Activated CD8-positive, alpha-beta memory T cell treated with anti-CD3 and anti-CD28 coated beads for 1 hour (primary cell): ENCODE results near the gene HLCS.

ENCODE experiments used
- DNase-seq, 2 donors: peaks; one replicate each; pipeline ENCODE4 v3.0.0-alpha.2; 2020; ENCODE audit warnings: low read depth in 1 of 2; ENCODE audit errors: extremely low read depth in 1 of 2

The HLCS gene

DNA sequence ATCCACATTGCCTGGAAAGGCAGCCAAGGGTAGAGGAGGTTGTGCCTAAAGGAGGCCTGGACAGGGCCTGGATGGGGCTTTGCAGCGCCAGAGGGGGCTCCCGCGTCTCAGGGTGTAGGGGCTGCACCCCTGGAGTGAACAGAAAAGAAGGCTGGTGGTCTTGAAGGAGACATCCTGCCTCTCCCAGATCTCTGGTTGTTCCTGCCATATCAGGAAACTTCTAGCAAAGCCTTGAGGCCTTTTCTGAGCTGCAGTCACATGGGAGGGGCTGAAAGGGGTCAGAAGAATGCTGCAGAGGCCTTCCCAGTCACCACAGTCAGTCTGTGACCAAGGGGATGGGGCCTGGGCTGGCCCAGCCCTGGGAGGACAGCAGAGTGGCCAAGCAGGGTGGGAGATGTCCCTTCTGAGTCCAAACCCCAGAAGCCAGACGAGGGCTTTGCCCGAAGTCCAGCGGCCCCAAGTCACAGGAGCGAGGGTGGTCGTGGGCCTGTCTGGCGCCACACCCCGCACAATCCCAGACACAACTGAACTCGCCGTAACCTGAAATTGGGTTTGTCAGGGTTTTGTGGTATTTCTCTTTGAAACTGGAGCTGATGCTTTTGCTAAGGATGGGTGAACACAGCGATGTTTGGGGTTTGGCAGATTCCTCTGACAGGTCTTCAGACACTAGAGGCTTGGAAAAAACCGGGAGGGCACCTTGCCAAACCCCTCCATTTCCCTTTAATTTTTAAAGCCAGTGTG, 237.9 kb downstream of the HLCS start:
- no peak for DNase-seq

DNA sequence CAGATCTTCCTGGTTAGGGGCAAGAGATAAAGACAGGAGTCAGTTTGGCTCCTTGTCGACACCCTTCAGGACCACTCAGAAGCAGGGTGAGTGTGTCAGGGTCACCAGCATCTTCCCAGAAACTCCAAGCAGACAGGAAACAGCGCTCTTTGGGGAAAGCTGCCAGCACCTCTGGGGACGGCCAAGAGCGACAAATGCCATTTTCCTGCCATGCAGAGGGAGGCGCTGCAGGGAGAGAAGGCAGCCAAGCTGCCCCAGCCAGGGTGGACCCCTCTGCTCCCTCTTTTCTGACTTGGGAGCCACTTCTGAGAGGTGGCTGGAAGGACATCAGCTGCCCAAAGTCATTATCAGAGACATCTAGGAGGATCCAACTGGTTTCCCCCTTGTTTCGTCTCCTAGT, 238.6 kb downstream of the HLCS start:
- no peak for DNase-seq

DNA sequence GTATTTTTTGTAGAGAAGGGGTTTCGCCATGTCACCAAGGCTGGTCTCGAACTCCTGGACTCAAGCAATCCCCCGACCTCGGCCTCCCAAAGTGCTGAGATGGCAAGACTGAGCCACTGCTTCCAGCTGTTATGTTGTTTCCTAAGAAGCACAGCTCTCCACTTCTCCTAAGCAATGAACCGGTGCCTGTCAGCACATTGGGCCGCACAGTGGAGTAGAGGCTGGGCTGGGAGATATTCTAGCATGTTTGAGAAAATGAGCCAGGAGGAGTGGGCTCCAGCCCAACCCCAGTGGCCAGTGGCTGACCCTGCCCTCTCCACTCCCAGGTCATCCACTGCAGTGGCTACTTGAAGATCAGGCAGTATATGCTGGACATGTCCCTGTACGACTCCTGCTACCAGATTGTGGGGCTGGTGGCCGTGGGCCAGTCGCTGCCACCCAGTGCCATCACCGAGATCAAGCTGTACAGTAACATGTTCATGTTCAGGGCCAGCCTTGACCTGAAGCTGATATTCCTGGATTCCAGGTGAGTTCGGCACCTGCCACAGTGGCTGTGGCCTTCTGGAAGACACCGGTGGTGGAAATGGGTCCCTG, 240.6 kb downstream of the HLCS start:
- no peak for DNase-seq

DNA sequence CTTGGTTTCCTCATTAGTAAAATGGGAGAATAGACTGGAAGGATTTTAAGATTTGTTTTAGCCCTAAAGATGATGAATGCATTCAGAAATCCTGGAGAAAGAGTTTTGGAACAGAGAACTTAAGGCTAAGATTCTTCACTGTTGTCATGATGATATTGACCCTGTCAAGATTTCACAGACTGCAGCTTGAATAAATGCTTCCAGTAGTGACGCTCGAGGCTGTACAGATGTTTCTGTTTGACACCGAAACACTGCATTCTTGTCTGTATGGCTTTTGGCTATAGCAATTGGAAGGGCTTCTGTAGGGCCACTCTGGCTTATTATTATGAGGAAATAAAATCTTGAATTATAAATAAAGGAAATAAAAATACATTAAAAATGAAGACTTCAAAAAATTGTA, 241.8 kb downstream of the HLCS start:
- DNase-seq: no peak

- DNase-seq: no peak
These were observed 243.0 kb downstream of the HLCS start for GRCh38 chr21:36723371-36723881.

- no peak for DNase-seq
These were observed 243.8 kb downstream of the HLCS start for GRCh38 chr21:36722370-36723368.

DNA sequence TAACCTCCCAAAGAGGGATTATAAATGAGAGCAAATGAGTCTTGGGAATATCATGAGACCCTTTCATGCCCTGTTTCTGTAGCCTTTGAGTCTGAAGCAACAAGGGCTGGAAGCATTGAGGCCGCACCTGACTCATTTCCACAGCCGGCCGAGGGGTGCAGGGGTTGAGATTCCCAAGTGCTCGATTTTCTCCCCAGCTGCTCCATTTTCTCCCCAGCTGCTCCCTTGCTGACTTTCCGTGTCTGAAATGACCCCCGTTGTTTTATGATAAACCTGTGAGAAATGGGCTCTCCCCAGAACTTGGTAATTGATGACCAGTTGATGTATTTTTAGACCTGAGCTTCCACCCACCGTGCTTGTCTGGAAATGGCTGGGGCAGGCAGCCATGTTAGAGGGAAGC, 244.7 kb downstream of the HLCS start:
- DNase-seq: no peak

DNA sequence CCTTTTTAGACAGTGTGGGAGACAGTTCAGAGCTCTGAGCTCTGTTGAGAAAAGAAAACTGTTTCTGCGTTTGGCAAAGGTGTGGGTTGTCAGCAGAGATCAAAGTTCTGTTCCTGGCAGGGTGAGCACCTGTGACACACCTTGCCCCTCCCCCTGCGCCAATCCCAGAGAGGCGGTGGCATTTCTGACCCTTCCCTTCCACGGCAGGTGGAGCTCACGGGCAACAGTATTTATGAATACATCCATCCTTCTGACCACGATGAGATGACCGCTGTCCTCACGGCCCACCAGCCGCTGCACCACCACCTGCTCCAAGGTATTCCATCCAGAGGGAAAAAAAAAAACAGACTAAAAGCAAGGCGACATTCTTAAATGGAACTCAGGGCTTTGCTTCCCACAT, 246.9 kb downstream of the HLCS start:
- DNase-seq: no peak

DNA sequence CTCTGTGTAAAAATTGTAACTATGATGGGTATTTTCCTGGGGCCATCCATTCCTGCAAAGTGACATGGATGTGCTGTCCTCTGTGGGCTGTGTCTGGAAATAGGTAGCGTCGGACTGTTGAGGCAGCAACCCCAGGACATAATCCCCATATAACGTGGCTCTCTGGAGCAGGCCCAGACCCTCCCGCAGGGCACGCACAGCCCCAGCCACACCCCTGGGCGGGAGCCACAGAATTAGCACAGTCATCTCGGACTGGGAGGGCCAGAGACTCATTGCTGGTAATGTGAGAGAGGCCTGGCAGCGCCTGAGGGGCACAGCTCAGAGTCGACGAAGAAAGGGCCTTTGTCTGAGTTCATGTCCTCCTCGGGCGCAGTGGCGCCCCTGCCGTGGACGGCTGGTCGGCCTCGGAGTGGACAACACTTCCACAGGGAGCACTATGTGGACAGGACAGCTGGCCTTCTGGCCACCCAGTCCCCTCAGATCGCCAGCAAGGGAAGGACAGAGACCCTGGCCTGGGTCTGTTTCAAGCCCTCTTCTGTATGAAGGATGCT, 247.4 kb downstream of the HLCS start:
- no peak for DNase-seq

- DNase-seq: no peak
These were observed 248.5 kb downstream of the HLCS start for GRCh38 chr21:36717976-36718375.

DNA sequence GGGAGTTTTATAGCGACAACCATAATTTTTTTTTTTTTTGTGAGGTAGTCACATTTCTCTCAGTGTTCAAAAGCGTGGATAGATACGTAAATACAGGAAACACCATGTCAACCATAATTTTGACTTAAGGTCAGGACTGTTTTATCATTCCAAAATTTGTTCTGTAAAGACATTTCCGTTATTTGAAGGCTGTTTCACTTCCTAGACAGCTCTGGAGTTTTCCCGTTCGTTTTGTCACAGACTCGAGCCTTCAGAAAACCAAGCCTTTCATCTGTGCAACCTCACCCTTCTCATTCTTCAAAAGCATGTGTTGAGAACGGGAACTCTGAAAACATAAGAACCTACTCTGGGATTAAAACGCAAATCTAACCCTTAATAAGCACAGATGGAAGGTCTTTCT, 249.6 kb downstream of the HLCS start:
- no peak for DNase-seq

DNA sequence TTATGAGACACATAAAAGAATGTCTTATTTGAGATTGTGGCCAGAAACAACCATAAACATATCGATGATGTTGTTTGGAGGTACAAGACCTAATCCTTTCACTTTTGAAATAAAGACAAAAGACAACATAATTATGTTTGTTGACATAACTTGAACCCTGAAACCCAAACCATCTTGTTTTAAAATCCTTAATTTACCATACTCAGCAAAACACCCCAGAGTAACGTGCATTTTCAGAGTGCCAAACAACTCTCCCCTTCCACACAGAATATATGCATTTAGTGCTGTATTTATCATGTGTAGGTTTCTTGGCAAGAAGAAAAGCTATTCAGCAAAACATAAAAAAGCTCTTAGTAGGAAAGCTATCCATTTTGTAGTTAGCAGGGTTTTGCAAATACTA, 250.1 kb downstream of the HLCS start:
- no peak for DNase-seq

- DNase-seq: no peak
These were observed 252.7 kb downstream of the HLCS start for GRCh38 chr21:36713746-36714145.

- no peak for DNase-seq
These were observed 255.8 kb downstream of the HLCS start for GRCh38 chr21:36710729-36711048.

GRCh38 chr21:36709868-36710728, 256.4 kb downstream of the HLCS start:
- no peak for DNase-seq

GRCh38 chr21:36709030-36709867, 257.2 kb downstream of the HLCS start:
- no peak for DNase-seq

GRCh38 chr21:36708286-36709029, 258.0 kb downstream of the HLCS start:
- DNase-seq: no peak

GRCh38 chr21:36707763-36708285, 258.6 kb downstream of the HLCS start:
- DNase-seq: no peak
